Cerebellar cortex (tissue), 1 donor: ENCODE results near the gene TIMM17A.
"Not testable (repeated sequence)": the region's sequence is repeated elsewhere in the genome, so short reads cannot be mapped to it uniquely, and the experiment has no call there.

Source experiments
- DNase-seq: peaks from one replicate; pipeline ENCODE4 v3.0.0-alpha.2; 2015; ENCODE audit warnings: low spot score

The TIMM17A gene

DNA sequence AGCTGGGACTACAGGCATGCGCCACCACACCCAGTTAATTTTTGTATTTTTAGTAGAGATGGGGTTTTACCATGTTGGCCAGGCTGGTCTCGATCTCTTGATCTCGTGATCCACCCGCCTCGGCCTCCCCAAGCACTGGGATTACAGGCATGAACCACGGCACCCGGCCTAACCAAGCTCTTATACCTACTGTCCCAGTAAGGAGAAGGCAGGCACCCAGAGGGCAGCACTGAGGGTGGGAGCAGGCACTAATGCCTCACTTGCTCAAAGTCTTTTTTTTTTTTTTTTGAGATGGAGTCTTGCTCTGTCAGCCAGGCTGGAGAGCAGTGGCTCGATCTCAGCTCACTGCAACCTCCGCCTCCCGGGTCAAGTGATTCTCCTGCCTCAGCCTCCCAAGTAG, 15.0 kb upstream of the TIMM17A start:
- DNase-seq = not testable (repeated sequence)

DNA sequence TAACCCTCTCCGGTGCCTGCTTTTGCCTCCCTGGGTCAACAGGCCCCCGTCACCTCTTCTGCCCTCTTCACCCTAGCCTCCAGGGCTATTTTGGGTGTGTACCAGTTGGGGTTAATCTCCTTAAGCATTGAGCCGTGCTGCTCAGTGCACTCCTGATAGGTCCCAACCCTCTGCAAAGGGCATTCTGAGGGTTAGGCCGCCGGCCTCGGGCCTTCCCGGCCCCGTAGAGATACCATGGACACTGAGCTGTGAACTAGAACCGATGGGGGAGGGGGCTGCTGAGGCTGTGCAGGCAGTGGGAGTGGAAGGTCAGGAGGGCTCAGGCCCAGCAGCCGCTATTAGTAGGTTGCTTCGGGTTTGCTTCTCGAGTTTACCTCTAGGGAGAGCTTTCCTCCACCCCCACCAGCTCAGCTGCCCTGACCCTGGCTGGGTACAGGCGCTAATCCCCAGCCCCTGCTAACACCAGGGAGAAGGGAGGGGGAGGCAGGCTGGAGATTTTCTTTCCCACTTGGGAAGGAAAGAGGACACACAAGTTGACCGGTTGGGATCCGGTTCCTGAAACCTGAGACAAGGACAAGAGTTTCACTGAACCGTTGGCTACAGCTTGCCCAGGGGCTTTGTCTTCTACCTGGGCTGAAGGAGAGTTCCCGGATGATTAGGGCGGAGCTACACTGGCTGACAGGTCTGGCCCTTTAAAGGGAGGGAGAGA, 13.7 kb upstream of the TIMM17A start:
- DNase-seq = peak; percentile 39

DNA sequence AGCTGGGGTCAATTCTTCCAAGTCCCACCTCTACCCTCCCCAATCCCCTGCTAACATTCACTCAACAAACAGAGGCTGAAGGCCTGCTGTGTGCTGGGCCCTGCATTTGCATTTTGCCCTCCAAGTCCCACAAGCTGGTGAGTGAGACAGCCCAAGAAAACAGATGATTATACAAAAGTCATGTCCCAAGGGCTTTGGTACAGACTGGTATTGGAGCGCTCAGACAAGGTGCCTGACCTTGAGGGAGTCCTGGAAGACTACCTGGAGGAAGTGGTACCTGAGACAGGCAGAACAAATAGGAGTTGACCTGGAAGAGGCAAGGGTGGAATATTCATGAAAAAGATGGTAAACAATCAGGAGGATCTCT, 13.2 kb upstream of the TIMM17A start:
- DNase-seq = no peak

DNA sequence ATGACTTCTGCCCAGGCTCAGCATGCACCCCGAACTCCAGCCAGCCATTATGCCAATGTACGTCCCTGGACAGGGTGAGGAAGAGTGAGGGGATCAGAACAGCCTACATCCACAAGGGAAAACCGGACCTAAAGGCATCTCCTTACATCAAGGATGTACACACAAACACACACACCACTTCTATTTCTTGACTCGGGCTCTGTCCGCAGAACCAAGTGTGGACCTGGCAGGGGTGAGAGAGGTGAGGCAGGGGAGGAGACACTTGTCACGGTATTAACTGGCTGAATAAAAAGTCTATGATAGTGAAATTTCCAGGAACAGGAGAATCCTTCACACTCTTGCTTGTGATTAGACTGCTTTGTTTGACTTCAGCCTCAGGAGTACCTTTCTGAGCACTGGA, 11.3 kb upstream of the TIMM17A start:
- DNase-seq = no peak

DNA sequence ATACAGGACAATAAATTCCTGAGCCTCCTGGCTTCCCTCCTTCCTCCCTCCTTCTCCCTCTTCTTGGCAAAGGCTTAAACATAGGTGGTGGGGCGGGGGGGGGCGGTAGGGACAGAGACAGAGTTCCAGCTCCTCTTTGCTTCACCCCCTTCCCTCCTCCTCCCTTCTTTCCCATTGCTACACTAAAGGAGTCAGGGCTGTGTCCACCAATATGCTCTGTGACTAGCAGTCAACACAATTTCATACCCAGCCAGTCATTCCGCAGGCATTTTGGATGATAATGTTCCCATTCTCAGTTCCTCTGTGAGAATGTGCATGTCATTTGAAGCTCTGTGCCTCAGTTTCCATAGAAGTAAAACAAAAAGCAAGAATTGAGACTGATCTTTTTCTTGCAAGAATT, 10.7 kb upstream of the TIMM17A start:
- no peak for DNase-seq

DNA sequence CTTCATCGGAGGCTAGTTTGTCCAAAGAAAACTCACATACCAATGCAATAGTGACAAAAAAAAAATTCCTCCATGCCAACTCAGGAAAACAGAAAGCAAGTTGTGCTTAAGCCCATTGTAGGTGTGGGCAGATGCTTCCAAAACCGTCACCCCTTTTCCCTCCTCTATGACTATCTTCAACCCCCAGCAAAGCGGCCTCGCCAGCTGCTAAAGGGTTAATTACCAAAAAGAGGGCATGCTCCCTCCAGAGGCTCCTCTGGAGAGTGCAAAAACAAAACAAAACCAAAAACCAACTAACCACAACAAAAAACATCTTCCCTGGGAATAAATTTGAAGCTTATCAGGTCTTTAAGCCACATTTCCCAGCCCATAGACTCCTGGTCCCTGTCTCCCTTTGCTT, 10.1 kb upstream of the TIMM17A start:
- DNase-seq = no peak

DNA sequence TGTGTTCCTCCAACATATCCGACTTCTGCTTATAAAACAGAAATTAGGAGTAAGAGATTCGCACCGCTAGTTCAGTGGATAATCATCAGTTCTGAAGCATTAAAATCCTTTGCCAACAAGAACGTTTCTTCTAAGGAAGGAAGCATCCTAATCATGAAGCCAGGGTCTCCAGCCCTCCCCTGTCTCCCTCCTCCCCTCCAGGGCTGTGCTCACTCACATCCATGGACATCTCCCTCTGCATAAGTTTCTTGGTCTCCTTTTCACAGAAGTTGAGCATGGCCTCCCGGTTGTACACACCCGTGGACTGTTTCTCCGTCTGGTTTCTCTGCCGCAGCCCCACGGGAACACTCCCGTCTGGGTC, 9.5 kb upstream of the TIMM17A start:
- DNase-seq = no peak

DNA sequence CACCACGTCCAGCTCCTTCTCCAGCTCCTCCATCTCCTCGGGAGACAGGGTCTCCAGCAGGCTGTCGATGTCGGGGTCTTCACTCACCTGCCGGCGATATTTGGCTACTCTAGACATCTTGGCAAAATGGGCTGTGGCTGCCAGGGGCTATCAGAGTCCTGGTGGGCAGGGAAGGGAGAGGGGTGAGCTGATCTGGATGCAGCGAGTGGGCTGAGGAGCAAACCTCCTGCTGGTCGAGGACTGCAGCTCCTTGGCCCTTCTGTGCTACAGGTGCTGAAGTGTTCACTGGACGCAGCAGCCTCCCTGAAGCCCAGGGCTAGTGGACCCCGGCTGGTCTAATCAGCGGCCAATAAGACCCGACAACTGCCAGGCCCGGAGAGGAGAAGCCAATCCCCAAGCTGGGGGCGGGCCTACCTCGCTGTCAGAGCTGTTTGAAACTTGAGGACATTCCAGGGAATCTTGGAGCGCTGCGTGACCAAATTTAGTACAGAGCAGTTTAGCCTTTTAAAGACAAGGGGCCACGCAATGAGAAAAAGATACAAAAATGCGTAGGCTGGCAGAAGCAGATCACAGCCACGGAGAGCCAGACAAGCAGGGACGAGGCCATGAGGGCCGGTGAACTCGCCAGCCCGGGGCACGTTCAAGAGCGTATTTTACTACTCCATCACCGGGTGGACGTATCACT, 8.9 kb upstream of the TIMM17A start, which contains the start of gene LMOD1:
LMOD1 (minus strand) TSS at position 325 of the 685 bp plus-strand sequence; CDS start at position 117, 208 bp downstream.
- DNase-seq = peak; percentile 85

DNA sequence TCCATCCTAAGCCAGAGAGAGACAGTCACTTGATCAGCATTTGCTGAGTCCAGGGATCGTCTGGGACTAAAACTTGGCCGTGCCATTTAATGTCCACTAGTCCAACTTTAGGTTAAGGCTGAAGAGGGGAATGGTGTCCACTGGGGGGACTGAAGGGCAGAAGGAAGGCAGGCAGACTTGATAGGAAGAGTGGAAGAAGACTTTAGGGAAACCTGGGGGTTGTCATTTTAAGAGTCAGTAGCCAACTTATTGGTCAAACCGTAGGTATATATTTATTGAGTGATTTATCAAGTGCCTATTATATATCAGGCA, 7.7 kb upstream of the TIMM17A start:
- DNase-seq = no peak

DNA sequence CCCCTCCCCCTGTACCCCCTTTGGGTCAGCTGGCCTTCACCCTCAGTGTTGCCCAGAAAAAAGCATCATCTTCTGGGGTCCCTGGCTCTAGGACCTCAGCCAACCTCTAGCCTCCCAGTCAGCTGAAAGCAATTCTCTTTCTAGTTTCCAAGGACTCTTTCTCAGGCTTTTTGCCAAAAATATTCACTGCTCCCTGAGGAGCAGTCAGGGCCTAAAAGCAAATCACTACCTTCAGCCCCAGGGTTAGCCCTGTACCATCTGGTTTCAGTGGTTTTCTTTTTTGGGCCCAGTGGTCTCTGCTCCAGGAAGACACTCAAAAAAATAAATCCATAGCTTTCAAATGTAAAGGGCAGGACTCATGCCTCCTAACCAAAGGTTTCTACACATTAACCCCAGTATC, 5.8 kb upstream of the TIMM17A start:
- DNase-seq = no peak

DNA sequence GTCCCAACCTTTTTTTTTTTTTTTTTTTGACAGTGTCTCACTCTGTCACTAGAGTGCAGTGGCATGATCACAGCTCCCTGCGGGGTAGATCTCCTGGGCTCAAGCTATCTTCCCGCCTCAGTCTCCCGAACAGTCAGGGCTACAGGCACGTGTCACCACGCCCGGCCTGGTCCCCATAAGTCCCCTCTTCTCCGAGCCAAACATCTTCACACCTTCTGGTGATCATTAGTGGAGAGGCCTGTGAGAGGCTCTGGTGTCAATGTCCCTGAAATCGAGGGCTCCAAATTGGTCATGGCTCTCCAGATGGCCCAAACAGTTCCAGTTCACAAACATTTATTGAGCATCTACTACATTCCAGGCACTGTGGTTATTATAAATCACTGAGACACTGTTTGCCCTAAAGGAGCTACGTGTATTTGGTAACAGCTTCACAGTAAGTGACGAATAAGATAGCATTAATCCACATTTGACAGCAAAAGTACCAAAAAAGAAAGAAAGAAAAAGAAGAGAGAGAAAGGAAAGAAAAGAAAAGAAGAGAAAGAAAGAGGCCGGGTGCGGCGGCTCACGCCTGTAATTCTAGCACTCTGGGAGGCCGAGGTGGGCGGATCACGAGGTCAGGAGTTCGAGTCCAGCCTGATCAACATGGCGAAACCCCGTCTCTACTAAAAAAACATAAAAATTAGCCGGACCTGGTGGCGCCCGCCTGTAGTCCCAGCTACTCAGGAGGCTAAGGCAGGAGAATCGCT, 867 bp upstream of the TIMM17A start:
- DNase-seq = no peak

DNA sequence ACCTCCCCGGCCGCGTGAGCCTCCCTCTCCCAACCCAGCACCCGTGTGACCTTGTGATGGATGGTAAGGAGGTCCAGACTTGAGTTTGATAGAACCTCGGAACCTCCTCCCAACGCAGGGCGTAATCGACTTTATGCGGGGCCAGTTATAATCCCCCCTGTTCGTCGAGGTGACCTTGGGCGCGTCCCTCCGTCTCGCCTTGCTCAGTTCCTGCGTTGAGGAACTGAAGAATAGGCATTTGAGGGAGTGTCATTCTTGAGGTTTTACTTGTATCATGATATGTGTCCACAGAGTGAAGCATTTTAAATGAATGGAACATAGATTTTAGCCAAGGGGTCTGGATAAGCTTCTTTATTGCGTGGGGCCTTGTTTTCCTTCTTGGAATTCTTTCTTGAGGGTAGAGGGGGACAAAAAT, 433 bp downstream of the TIMM17A start:
- no peak for DNase-seq

DNA sequence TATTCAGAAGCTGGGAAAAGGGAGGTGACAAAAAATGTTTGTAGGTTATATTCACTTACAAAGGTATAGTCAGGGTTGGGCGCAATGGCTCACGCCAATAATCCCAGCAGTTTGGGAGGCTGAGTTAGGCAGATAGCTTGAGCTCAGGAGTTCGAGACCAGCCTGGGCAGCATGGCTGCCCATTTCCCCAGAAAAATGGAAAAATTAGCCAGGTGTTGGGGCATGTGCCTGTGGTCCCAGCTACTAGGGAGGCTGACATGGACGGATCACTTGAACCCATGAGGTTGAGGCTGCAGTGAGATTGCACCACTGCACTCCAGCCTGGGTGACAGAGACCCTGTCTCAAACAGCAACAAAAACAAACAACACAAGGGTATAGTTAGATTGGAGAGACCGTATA, 3.0 kb downstream of the TIMM17A start:
- DNase-seq = no peak

DNA sequence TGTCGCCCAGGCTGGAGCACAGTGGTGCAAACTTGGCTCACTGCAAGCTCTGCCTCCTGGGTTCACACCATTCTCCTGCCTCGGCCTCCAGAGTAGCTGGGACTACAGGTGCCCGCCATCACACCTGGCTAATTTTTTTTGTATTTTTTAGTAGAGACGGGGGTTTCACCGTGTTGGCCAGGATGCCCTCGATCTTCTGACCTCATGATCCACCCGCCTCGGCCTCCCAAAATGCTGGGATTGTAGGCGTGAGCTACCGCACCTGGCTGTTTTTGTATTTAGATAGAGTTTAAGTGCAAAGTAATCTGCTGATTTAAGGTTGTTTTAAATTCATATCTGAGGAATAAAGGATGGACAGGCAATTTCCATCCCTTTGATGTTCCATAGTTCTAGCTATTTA, 7.1 kb downstream of the TIMM17A start:
- not testable (repeated sequence) for DNase-seq

DNA sequence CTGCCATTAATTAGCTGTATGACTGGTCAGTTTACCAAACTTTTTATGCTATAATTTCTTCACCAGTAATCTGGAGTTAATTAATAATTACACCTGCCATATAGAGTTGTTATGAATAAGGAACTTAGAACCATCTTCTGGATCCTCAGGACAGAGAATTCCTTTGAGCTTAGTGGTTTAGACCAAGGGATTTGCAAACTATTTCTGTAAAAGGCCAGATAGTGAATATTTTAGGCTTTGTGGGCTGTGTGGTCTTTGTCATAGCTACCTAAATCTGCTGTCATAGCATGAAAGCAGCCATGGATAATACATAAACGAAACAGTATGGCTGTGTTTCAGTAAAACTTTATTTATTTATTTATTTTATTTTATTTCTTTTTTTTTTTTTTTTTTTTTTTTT, 9.0 kb downstream of the TIMM17A start:
- no peak for DNase-seq

DNA sequence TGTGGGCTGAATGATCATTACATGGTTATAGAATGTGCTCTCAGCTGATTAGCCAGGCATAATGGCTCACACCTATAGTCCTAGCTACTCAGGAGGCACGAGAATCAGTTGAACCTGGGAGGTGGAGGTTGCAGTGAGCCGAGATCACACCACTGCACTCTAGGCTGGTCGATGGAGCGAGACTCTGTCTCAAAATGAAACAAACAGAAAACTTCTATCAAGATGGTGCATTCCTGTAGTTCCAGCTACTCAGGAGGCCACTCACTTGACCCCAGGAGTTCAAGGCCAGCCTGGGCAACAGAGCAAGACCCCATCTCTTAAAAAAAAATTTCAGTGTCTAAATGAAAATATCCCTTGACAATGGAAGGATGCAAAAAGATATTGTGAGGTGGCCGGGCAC, 10.9 kb downstream of the TIMM17A start:
- no peak for DNase-seq

DNA sequence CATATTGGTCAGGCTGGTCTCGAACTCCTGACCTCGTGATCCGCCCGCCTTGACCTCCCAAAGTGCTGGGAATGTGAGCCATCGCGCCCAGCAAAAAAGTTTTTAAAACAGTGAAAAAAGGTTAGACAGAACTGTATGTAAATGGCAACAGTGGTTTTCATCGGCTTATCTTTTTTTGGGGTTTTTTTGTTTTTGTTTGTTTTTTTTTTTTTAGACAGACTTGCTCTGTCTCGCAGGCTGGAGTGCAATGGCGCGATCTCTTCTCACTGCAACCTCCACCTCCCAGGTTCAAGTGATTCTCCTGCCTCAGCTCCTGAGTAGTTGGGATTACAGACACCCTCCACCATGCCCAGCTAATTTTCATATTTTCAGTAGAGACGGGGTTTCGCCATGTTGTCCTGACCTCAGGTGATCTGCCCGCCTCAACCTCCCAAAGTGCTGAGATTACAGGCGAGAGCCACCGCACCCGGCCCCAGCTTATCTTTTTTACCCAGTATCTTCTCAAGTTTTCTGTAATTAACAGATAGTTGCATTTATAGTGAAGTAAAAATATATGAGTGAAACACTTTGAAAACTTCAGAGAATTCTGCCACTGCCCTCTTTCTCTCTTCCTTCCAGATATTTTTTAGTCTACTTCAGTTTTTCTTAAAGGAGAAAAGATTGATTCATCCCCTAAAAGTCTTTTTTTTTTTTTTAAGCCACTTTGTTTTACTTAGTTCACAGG, 13.1 kb downstream of the TIMM17A start:
- no peak for DNase-seq

DNA sequence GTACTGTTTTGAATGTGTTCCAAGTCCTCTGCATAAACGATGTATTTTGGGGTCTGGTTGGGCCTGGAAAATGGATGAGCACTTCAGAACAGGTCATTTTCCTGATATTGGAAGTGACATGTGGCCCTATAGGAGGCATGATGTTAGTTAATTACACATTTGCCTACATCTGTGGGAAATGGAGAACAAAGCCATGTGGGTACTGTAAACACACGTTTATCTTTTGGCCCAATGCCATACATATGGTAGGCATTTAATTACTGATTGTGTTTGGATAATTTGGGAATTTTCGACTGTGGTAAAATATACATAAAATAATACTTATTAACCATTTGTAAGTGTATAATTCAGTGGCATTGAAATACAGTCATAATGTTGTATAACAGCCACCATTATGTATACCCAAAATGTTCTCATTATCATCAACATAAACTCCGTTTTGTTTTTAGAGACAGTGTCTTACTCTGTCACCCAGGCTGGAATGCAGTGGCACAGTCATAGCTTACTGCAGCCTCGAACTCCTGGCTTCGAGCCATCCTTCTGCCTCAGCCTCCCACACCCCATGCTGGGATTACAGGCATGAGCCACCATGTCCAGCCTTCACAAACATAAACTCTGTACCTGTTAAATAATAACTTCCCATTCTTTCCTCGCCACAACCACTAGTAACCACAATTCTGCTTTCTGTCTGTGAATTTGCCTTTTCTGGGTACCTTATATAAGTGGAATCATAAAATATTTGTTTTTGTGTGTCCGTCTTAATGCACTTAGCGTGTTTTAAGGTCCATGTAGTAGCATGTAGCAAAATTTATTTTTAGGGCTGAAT, 15.2 kb downstream of the TIMM17A start:
- DNase-seq = no peak

DNA sequence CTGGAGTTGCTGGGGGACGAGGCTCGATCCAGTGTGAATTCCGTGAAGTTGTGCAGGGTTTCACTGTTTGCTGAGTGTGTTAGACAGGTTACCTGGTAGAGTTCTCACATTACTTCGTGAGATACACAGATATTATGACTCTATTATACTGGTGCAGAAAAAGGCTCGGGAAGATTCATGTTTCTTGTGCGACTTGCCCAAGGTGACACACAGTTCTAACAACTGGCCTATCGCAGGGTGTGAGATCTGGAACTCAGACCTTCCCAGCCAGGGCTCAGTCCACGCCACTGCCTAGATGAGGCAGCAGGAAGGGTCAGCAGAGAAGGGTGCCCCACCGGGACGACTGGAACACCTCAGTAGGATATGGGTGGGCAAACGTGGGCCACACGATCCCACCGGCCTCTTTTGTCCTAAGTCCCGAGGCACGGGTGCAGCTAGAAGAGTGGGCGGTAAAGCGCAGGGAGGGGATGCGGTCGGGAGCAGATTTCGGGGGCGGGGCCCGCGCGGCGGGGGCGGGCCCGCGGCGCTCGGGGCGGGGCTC, 26.8 kb downstream of the TIMM17A start:
- peak; percentile 61 for DNase-seq

DNA sequence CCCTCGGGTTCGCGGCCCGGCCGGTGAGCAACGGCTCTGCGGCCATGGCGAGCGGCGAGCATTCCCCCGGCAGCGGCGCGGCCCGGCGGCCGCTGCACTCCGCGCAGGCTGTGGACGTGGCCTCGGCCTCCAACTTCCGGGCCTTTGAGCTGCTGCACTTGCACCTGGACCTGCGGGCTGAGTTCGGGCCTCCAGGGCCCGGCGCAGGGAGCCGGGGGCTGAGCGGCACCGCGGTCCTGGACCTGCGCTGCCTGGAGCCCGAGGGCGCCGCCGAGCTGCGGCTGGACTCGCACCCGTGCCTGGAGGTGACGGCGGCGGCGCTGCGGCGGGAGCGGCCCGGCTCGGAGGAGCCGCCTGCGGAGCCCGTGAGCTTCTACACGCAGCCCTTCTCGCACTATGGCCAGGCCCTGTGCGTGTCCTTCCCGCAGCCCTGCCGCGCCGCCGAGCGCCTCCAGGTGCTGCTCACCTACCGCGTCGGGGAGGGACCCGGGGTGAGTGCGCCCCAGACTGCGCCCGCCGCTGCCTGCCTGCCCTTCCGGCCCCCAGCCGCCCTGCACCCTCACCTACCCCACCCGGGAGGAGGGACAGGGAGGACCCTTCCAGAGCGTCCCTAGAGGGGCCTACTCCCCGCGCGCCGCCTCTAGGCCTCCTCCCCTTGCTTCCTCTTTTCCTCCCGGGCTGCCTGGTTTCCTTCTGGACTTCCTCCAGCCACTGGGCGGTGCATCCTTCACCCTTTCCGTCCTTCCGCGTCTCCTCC, 27.5 kb downstream of the TIMM17A start, which contains the start of gene RNPEP:
RNPEP (plus strand) TSS at position 26 of the 757 bp plus-strand sequence; CDS start at position 45, 19 bp downstream.
- peak; percentile 78 for DNase-seq

DNA sequence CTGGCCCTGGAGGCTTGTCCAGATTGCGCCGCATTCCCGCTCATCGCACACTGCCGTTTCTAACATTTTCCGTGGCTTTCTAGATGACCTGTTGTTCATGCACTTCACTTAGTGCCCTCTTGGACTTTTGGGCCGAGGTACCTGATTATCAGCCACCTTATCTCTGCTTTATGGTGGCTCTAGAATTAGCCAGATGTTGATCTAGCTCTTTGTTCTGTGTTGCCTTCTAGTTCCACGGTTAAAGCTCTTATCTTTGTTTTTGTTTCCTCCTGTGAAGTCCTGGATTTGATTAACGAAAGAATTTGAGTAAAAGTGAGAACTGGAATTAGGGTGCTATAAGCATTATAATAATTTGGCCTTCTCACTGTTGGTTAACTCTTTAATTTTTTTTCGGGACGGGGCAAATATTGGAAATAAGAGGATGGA, 28.1 kb downstream of the TIMM17A start:
- no peak for DNase-seq
